ENCODE measurements around the gene G3BP1.
"Not testable (repeated sequence)": the region's sequence is repeated elsewhere in the genome, so short reads cannot be mapped to it uniquely, and the experiment has no call there.

Gene G3BP1

DNA sequence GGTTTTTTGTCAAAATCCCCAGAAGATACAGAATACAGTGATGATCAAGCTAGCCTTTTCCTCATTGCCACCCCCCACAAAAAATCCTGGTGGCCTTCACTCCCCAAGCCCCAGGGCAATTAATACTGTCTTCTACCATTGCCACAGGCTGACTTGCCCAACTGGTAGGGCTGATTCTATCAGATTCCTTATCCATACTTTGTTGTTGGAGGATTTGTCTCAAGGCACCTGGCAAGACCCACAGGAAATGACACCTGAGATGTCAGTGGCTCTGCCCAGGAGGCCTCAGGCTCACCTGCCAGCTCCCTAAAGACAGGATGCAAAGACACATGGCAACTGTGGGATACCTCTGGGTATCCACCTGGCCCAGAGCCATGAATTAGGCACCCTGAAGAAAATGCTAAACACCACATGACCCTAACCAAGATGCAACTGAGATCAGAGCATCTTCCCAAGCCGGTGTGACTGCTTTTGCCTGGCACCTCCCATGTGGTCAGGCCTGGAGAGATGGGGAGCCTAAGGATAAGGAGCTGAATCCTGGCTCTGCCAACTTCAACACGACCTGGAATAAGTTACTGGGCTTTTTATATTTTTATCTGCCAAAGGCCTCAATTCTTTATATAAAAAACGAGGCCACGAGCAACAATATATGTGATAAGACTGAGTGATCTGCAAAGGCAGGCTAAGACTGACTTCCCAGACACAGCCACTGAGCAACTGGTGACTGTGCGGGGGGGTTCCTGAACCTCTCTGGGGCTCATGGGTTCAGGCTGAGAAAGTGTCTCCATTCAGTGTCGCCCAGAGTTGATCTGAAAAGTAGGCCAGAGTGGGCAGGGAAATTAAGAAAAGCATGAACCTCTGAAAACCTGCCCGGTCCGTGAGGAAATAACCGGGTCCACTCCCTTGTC, 14.3 kb upstream of the G3BP1 start:
- DNase-seq: peak; percentile 55

- peak; percentile 67 for DNase-seq
Measured at GRCh38 chr5:151758141-151758429, 13.7 kb upstream of the G3BP1 start.

DNA sequence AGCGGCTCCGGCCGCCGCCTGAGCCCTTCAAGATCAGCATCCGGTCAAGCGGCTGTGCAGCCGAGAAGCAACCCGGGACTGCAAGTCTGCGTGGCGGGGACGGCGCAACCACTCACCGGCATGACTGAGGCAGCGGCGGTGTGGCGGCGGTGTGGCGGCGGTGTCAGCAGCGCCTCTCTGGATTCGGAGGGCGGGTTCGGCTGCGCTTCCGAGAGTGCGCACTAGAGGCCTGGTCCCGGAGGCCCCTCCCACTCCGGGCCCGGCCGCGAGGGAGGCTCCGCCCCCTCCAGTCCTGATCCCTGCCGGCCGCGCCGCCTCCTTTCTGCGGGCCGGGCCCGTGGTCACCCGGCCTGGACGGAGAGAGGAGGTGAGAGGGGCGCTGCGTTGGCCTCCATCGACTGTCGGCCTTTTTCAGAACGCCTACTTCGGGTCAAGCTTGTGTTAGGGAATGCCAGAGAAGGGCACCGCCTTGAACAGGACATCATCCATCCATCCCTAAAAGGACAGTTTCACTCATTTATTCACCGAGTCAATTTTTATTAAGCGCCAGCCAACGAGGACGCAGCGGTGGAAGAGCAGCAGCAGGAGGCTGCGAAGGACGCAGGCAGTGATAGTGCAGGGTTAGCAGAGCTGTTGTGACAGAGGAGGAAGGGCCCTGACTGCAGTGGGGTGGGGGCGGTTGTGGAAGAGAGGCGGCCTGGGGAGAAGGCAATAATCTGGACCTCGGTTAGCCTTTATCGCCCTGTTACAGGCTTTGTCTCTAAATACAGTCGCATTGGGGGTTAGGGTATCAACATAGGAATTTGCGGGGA, 13.1 kb upstream of the G3BP1 start, which contains the start of gene ATOX1:
Gene ATOX1, minus strand, starts transcription at position 202 of the 812 bp plus-strand sequence. Its CDS starts 80 bp downstream, at position 122.
- peak; percentile 95 for DNase-seq

DNA sequence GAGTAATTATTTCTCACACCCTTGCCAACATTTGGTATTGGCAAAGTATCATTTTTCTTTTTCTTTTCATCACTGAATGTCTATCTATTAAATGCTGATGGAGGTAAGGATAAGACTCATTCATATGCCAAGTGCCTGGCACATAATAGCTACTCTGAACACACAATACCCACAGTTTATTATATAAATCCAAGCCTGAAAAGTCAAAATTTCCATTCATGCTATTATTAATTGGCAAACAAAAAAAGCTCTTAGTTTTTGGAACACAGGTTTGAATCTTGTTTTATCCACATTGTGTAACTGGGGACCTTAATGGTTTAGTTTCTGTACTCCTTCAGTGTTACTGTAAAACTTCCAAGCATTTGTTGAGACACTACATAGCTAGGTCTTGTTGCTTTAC, 7.0 kb upstream of the G3BP1 start:
- DNase-seq: no peak

- DNase-seq: no peak
Measured at GRCh38 chr5:151766975-151767374, 4.8 kb upstream of the G3BP1 start.

DNA sequence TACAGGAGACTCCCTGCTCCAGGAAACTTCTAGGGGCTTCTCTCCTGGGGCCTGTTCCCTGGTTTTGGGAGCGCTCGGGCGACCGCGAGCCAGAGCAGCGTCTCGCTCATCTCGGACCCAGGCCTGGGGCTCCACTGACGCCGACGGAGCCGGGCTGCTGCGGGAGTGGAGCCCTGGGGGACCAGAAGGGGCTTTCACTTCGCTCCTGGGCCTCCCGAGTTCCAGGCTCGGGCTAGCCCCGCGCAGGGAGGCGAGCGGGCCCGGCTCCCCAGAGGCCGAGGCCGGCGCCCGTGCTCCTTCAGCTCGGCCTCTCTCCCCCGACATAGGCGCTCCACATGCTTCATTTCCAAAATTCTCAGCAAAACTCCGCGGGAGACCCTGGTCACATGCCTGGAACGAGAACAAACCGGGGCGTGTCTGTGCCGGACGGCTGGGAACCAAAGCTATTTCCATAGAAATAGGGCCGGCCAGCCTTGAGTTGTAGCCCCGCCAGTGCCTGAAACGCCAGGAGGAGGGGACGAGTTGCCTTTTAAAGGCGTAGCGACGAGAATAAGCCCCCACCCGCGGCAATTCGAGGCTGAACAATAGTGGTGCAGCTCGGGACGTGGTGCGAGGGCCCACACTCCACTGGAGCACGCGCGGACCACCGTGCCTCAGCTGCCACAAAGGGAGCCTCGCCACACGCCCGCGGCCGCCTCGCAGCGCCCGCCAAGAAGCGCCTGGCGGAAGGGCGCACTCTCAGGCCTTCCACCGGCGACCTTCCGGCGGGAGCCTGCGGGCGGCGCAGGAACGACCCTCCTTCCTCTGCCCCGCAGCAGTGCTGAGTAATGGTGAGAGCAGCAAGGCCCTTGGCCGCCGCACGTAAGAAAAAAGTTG, 1.1 kb upstream of the G3BP1 start:
- DNase-seq: peak; percentile 89

DNA sequence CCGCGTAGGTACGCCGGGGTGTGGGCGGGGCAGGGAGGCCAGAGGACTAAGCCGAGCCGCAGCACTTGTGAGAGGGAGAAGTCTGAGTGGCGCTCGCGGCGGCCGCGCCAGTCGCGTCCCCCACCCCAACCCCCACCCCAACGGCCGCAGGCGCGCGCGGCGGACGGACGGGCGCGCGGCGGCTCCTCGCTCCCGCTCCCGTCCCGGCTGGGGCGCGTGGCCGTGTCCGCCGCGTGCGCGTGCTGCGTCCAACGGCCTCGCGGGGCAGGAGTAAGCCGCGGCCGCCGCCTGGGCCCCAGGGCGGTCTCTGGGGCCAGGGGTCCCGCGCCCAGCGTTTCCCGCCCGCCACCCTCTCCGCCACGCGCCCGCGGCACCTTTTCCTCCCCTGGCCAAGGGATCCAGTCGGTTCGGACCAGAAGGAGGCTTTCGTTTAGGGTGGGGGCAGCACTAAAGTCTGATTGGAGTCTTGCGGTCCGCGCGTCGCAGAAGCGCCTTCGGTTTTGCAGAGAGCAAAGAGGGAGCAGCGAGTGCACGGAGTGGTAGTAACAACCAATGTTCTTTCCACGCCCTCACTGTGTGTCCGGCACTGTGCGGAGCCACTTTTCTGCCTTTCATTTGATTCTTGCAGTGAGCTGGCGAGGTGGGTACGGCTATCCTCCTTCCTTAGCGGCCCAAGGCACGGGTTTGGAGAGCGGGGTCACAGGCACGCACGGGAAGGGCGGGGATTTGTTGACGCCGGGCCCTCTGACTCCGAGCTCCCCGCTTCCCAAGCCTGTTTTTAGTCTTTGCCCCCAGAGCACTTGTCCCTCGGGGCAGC, 483 bp downstream of the G3BP1 start:
- DNase-seq: peak; percentile 95

- DNase-seq: peak; percentile 49
Measured at GRCh38 chr5:151772846-151773561, 1.2 kb downstream of the G3BP1 start.

DNA sequence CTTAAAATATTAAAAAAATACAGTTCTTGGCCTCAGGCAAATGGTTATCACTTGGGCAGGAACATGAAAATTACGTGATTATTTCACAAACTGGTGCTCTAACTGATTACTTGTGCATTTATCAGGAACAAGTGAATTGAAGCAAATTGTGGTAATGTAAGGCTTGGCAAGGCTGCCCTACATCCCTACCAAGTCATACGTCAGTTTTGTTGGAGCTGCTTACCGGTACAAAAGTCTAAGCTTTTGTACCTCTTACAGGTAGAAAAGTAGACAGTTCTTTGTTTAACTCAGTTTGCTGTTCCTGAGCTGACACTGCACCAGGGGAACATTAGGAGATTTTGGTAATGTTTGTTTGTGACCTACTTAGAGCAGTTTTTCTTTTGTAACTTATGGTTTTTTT, 2.2 kb downstream of the G3BP1 start:
- peak; percentile 43 for DNase-seq

GRCh38 chr5:151775025-151775606, 3.4 kb downstream of the G3BP1 start:
- DNase-seq: peak; percentile 35

DNA sequence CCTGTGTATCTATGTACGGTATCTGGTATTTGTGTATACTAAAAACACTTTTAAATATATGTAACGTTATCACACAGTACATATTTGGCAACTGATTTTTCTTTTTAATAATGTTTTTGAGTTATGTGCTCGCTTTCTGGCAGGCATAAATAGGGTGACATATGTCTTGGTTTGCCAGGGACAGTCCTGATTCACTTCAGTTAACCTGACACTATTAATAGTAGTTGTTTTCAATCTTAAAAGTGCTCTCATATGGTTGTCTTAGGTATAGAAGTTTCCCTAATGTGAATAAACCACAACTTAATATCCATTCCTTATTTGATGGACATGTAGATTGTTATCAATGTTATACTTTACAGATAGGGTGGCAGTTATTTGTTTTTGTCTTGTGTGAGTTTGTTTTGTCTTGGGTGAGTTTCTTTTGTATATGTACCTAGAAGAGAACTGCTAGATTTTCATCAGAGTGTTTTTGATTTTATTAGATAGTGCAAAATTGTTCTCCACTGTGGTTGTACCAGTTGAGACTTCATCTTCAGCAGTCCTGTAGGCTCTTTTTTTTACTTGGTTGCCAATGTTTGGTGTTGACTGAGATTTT, 7.9 kb downstream of the G3BP1 start:
- DNase-seq: no peak

GRCh38 chr5:151780348-151780747, 8.6 kb downstream of the G3BP1 start:
- no peak for DNase-seq

DNA sequence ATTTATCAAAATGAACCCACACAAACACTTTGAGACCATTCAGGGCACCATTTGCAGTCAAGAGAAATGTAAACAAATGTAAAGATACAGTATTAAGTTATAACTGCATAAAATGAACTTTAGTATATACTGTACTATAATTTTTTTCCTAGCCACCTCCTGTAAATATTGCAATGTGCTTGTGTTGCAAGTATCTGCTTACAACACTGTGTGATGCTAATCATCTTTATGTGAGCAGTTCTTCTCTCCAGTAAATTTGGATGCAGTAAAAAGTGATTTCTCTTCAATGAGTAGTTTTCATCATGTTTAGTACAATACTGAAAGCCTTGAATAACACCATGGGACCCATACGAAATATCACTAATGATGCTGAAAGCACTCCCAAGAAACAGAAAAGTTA, 9.4 kb downstream of the G3BP1 start:
- no peak for DNase-seq

- DNase-seq: not testable (repeated sequence)
Measured at GRCh38 chr5:151783664-151784063, 11.9 kb downstream of the G3BP1 start.

DNA sequence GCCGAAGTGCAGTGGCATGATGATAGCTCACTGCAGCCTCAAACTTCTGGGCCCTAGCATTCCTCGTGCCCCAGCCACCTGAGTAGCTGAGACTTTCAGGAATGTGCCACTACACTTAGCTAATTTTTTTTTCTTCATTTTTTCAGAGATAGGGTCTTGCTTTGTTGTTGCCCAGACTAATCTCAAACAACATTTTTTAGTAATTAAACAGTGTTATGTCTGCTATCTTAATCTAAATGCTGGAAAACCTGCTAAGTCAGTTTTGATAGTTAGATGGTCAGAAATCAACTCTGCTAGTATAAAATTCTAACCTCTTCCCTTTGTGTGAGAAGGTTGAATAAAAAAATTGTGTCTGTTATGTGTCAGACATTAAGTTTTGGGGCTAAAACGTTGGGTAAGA, 12.4 kb downstream of the G3BP1 start:
- DNase-seq: no peak

DNA sequence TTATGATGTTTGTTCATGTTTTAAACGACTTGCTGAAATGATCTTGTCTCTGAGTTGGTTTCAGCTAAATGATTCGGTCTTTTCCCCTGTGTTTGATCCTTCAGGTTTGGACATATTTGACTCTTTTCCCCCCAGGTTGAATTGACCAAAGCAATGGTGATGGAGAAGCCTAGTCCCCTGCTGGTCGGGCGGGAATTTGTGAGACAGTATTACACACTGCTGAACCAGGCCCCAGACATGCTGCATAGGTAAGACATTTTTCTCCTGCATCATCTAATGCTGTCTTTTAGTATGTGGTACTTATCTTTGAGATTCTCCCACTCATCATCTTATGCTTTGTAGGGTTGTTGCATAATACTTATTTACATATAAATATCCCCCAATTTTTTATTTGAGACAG, 14.7 kb downstream of the G3BP1 start:
- DNase-seq: no peak

- DNase-seq: no peak
Measured at GRCh38 chr5:151787817-151788216, 16.1 kb downstream of the G3BP1 start.

DNA sequence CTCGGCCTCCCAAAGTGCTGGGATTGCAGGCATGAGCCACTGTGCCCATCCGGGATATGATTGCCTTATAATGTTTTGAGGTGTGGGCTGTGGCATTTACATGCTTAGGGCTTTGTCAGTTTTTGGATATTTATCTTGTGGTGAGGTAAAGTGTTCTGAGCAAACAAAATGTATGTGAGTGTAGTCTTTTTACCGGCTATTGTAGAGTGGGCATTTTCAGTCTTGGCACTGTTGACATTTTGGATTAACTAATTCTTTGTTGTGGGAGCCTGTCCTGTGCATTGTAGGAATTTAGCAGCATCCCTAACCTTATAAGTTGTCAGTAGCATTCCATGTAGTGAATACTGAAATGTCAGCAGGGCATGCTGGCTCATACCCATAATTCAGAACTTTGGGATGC, 21.6 kb downstream of the G3BP1 start:
- no peak for DNase-seq

GRCh38 chr5:151795426-151795825, 23.7 kb downstream of the G3BP1 start:
- no peak for DNase-seq

DNA sequence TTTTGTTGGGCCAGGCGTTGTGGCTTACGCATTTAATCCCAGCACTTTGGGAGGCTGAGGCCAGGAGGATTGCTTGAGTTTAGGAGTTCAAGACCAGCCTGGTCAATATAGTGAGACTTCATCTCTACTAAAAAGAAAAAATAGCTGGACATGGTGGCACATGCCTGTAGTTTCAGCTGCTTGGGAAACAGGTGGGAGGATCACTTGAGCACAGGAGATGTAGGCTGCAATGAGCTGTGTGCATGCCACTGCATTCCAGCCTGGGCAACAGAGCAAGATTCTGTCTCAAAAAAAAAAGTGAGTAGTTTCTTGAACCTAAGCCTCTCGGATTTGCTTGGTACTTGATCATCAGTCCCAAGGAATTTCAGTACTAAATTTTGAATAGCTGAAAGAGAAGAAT, 26.9 kb downstream of the G3BP1 start:
- no peak for DNase-seq

DNA sequence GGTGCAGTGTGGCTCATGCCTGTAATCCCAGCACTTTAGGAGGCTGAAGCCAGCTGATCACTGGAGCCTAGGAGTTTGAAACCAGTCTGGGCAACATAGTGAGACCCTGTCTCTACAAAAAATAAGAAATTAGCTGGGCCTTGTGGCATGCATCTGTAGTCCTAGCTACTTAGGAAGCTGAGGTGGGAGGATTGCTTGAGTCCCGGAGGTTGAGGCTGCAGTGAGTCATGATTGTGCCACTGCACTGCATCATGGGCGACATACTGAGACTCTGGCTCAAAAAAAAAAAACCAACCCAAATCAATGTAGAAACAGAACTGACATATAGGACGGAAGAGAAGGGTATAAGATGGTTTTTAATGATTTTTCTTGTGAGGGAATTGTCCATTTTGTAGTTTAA, 27.7 kb downstream of the G3BP1 start:
- DNase-seq: no peak
